NCI-H2029 treated with DMSO at 0.1 percent for 48 hours (cell line): ENCODE data around the gene OLFML1.

Experiments
- DNase-seq: peaks from one replicate; lab custom pipeline; 2025; lab: John Stamatoyannopoulos, UW

OLFML1 gene

GRCh38 chr11:7532405-7533145 is 47.3 kb downstream of the OLFML1 start:
- DNase-seq = no peak

DNA sequence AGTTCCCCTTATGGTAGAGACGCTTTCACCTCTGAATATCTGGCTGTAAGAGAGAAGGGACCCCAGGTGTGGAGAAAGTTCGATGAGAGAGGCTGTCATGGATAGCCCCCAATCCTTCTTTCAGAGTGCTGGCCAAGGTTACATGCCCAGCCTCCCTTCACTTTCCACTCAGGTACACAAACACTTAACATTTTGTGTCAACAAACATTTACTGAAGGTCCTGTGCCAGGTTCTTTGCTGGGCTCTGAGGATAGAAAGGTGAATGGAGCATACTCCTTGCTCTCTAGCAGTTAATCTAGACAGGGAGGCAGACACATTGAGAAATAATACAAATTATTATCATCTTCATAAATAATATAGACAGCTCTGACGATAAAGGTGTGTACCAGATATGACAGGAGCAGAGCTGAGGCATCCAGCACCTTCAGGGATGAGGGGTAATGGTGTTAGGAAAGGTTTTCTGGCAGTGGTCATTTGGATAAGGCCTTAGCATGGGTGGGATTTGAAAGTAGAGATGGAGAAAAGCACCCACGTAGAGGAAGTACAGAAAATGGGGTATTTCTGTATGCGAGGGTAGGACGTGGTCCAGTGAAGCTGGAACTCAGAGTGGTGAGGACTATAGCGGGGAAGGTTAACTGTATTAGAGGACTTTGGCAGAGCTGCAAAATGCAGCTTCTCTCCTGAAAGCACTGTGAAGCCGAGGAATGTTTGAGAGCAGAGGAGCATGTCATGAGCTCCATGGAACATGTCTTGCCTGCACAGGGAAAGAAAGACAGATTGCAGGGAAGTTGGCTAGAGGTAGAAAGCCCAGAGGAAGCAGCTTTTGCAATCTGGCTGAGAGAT is 48.1 kb downstream of the OLFML1 start:
- peak; percentile 41 for DNase-seq

GRCh38 chr11:7534042-7534378 is 48.7 kb downstream of the OLFML1 start:
- DNase-seq = no peak

- DNase-seq = no peak
Observed at GRCh38 chr11:7536100-7536499, 50.8 kb downstream of the OLFML1 start.

DNA sequence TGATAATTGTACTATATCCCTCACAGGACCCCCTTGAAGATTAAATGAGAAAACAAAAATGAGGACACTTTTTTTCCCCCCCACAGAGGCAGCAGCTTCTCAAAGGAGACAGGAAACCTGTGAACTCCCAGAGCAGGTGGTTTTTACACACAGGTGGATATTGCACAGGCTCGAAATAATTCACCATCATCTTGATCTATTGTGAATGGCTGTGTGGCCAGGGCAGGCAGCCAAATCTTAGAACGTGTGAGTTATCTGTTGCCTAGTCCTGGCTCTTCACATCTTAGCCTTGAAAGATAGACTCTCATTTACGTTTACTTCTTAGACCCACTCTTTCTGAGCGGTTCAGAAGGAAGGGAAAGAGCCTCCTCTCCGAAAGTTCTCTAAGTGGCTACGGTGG is 52.0 kb downstream of the OLFML1 start:
- peak; percentile 60 for DNase-seq

DNA sequence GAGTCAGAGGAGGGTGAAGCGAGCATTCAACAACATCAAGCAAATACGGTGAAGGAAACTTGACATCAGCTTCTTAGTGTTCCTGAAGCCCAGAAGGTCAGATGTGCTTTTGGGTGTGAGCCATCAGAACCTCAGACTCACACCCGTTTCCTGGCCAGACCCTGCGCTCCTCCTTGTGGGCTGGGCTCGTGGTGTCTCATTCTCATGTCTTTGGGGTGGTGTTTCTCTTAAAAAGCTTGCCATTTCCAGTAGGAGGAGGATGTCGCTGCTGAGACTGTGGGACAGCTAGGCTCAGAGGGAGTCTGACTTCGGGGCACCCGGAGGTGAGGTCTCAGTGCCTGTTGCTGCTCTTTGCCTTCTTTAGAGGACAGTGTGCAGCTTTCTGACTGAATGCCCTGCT is 52.7 kb downstream of the OLFML1 start:
- DNase-seq = no peak

DNA sequence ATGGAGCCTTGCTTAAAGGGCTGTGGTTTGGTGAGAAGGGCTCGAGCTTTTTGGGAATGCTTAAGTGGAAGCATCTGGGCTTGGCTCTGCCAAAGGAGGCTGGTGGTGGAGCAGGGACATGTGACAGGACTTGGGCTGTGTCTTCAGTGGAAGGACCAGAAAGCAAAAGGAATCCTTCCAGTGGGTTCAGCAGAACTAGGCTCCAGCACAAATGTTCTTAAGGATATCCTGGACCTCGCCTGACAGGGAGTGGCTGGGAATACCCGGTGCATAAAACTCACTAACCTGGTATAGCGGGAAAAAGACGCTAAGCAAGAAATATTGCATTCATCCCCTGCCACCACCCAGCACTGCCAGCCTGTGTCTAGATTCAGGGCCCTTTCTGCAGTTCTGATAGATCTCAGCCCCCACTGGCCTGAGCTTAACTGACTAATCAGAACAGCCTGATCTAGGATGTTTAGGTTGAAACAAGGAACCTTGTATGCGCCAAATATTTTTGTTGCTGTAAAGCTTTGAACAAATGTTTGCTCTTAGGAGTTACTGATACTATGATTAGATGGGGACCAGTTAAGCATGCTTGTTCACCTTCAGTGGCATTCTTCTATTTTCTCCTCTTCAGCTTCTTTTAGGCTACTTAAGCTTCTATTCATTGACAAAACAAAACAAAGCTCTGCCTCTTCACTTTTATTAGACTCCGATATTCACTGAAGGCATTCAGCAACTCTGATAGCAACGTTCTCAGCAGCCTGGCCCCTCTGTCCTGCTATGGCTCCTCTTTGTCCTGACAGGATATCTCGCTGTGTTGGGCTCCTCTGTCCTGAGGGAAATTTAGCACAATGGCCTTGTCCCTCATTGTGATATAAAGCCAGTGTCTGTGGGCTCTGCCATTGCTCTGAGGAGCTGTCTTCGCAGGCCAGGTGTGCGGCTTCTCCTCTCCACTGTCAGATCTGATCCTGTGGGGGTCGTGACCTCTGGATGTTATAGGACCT is 53.5 kb downstream of the OLFML1 start:
- no peak for DNase-seq

DNA sequence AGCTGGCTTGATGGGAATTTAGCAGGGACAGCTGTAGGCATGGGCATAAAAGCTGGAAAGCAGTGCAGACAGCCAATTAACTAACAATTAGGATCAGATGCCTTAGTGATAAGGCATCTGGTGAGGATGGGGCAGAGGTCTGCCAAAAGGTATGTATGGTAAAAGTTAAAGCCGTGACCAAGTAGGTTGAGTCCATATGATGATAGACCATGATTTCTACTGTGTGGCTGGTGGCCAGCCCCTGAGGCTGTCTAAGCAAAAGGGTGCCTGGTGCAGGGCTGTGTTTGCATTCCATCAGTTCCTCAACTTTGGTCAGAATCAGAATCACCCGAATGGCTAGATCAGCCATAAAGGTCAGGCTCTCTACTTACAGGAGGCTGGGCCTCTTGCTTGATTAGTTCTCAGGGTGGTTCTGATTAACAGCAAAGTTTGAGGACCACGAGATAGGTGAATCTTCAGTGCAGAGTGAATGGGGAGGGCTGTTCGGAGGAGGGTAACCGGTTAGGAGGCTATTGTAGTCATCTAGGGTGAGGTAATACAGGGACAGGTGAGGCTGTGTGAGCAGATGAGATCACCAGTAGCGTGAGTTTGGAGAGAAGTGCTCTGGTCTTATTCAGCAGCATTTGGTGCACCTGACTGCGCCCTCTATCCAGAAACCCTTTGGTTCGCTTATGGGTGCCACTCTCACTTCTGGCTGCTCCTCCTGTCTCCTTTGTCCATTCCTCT is 55.7 kb downstream of the OLFML1 start:
- DNase-seq = peak; percentile 63

GRCh38 chr11:7543302-7543701 is 58.0 kb downstream of the OLFML1 start:
- DNase-seq = no peak

- DNase-seq = no peak
Observed at GRCh38 chr11:7544021-7544420, 58.7 kb downstream of the OLFML1 start.

- DNase-seq = no peak
Observed at GRCh38 chr11:7545611-7546010, 60.3 kb downstream of the OLFML1 start.

GRCh38 chr11:7546324-7546791 is 61.1 kb downstream of the OLFML1 start:
- DNase-seq = no peak

DNA sequence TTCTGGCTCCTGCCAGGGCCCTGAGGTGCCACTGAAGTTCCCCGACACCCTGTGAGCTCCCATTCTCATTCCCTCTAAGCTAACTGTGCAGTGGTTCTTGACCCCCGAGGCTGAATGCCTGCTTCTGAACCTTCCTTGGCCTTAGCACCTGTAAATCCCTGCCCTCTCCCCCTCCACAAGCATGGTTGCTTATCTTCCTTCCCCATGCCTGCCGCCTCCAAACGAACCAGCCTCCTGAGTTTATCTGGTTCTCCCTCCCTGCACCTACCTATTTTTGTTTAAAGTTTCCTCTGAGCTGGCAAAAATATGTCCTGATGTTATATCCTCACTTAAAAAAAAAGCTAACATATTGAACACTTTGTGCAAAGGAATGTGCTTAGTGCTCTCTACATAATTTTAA is 62.4 kb downstream of the OLFML1 start:
- DNase-seq = no peak

DNA sequence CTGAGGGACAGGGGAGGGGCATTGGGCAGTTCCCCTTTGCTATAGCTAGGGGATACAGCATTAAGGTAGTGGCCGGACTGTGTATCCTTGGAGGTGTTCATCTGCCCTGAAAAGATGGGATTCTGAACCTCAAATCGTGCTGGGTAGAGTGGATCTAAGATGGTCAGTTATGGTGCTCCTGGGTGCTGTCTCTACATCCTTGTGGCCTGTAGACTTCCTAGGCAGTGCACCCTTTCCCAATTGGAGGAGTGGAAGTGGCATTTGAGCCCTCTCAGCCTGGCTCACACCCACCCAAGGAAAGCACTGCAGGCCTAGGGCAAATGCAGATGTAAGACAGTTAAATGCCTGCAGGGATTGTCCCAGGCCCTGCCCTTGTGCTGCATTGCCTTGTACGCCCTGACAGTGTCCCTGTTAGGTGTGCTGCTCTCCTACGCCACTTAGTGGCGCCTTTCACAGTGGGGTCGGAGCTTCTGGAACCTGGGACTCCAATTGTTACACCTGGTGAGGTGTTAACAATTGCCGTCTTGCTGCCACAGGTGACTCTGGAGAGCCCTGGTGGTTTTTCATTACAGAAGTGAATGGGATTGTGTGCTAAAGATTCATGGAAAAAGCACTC is 63.5 kb downstream of the OLFML1 start:
- no peak for DNase-seq

GRCh38 chr11:7549681-7550080 is 64.4 kb downstream of the OLFML1 start:
- DNase-seq = no peak

GRCh38 chr11:7551571-7551970 is 66.3 kb downstream of the OLFML1 start:
- no peak for DNase-seq

GRCh38 chr11:7552666-7553065 is 67.4 kb downstream of the OLFML1 start:
- DNase-seq = no peak

GRCh38 chr11:7555052-7555699 is 69.9 kb downstream of the OLFML1 start:
- no peak for DNase-seq

- no peak for DNase-seq
Observed at GRCh38 chr11:7558046-7558445, 72.7 kb downstream of the OLFML1 start.
